Skeletal muscle satellite cell (primary cell): ENCODE data around the gene ZDHHC11.
"Not testable (repeated sequence)": the region's sequence is repeated elsewhere in the genome, so short reads cannot be mapped to it uniquely, and the experiment has no call there.

Experiments used
- H3K27me3 ChIP-seq: 2 replicates; pipeline ENCODE4 v1.7.0; 2013; ENCODE audit warnings: low read length; ENCODE audit not compliant: control insufficient read depth, insufficient read depth
- H3K36me3 ChIP-seq: 2 replicates; pipeline ENCODE4 v1.7.0; 2013; ENCODE audit warnings: mild to moderate bottlenecking, control low read depth, low read length; ENCODE audit not compliant: insufficient read depth
- H3K4me1 ChIP-seq: 2 replicates; pipeline ENCODE4 v1.7.0; 2013; ENCODE audit warnings: low read length; ENCODE audit not compliant: control insufficient read depth, insufficient read depth
- H3K4me2 ChIP-seq: 2 replicates; pipeline ENCODE4 v1.7.0; 2013; ENCODE audit warnings: mild to moderate bottlenecking, low read length
- H3K4me3 ChIP-seq: 2 replicates; pipeline ENCODE4 v1.7.0; 2013; ENCODE audit warnings: low read length
- H3K9ac ChIP-seq: 2 replicates; pipeline ENCODE4 v1.7.0; 2013; ENCODE audit warnings: mild to moderate bottlenecking, low read depth, low read length, moderate library complexity
- H3K9me3 ChIP-seq: replicated peaks from 2 replicates; pipeline ENCODE4 v1.7.0; 2013; ENCODE audit warnings: mild to moderate bottlenecking, control low read depth, low read length

ZDHHC11 gene

GRCh38 chr5:846602-847091 is 4.1 kb downstream of the ZDHHC11 start:
- peaks cover 22% of the 10 kb centered on the region for H3K27me3 ChIP-seq
- not testable (repeated sequence) for H3K36me3 ChIP-seq, H3K4me2 ChIP-seq, H3K9ac ChIP-seq, H3K9me3 ChIP-seq, H3K4me1 ChIP-seq, H3K4me3 ChIP-seq

GRCh38 chr5:845676-846601 is 4.8 kb downstream of the ZDHHC11 start:
- not testable (repeated sequence) for H3K4me3 ChIP-seq, H3K36me3 ChIP-seq, H3K9me3 ChIP-seq, H3K4me1 ChIP-seq, H3K9ac ChIP-seq, H3K4me2 ChIP-seq
- H3K27me3 ChIP-seq: peaks cover 18% of the 10 kb centered on the region

DNA sequence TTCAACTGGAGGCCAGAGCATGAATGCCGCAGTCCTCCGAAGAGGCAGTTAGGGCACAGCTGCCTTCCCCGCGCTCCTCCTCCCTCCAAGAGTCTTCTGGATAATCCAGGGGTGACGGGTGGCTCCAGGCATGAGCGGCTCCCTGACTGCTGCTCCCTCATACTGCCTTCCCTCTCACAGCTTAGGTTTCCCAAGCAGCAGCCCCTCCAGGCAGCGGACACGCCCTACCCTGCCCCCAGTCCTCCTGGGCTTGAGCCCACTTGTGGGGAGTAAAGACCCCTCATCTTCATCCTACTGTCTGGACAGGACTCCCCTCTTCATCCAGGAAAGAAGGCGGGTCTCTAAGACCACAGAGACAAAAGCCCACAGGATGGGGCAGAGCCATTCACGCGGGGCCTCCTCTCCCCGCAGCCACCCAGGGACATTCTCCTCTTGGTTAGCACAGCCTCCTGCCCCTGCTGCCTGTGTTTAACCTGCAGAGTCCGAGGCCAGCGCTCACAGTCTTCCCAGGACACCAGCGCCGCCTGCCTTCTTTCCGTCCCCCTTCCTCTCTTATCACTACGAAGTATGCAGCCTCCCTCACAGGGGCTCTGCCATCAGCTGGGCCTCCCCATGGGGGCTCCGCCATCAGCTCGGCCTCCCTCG is 5.6 kb downstream of the ZDHHC11 start:
- not testable (repeated sequence) for H3K4me1 ChIP-seq, H3K36me3 ChIP-seq, H3K4me2 ChIP-seq, H3K9me3 ChIP-seq, H3K27me3 ChIP-seq, H3K9ac ChIP-seq, H3K4me3 ChIP-seq

- H3K36me3 ChIP-seq, H3K4me2 ChIP-seq, H3K9me3 ChIP-seq, H3K9ac ChIP-seq, H3K4me3 ChIP-seq, H3K4me1 ChIP-seq, H3K27me3 ChIP-seq: not testable (repeated sequence)
Measured at GRCh38 chr5:844426-844825, 6.4 kb downstream of the ZDHHC11 start.

GRCh38 chr5:843926-844325 is 6.9 kb downstream of the ZDHHC11 start:
- H3K36me3 ChIP-seq, H3K9ac ChIP-seq, H3K27me3 ChIP-seq, H3K9me3 ChIP-seq, H3K4me2 ChIP-seq, H3K4me1 ChIP-seq, H3K4me3 ChIP-seq: not testable (repeated sequence)

DNA sequence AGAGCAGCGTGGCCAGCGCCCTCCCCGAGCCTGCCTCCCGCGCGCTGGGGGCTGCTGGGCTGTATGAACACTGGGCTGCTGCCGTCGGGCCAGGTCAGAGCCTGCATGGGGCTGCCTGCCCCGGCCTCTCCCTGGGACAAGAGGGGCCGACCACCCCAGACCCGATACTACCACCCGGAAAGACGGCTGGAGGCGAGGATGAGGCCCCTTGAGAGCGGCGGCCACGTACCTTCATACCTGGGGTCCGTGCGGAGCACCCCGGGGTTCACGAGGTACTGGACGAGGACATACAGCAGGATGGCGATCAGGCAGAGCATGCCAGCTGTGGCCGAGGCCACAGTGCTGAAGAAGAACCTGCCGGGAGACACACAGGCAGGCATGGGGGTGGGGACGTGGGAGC is 7.4 kb downstream of the ZDHHC11 start:
- H3K27me3 ChIP-seq, H3K9ac ChIP-seq, H3K9me3 ChIP-seq, H3K36me3 ChIP-seq, H3K4me3 ChIP-seq, H3K4me2 ChIP-seq, H3K4me1 ChIP-seq: not testable (repeated sequence)

DNA sequence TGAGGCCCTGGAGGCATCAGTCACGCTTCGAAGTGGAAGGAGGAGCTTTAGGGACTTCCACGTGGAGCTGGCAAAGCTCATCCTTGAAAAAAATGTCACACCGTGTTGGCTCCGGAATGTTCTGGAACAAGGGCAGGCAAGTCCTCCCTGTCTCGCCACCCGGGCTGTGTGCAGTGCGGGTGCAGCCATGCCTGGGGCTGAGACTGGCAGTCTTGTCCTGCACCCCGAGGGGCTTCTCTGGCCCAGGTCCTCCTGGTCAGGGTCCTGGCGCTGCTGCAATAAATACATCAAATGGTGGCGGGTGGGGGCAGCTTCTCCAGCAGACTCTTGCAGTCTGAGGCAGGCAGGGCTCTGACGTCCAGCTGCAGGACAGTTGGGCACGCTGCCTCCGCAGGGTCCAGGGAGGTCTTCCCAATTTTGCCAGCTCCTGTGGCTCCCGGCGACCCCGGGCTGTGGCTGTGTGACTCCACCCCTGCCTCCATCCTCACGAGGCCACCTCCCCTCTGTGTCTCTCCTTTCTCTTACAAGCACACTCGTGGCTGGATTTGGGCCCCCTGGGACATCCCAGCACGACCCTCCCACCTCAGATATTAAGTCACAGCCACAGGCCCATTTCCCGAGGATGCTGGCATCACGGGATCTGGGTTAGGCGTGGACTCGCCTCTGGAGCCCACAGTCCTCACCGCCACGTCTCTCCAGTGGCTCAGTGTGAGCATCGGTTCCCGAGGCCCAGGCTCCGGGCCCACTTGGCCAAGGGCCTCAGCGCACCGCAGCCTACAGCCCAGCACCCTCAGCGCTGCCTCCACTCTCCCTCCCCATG is 8.2 kb downstream of the ZDHHC11 start:
- not testable (repeated sequence) for H3K4me3 ChIP-seq, H3K4me1 ChIP-seq, H3K4me2 ChIP-seq, H3K9me3 ChIP-seq, H3K27me3 ChIP-seq, H3K36me3 ChIP-seq, H3K9ac ChIP-seq

DNA sequence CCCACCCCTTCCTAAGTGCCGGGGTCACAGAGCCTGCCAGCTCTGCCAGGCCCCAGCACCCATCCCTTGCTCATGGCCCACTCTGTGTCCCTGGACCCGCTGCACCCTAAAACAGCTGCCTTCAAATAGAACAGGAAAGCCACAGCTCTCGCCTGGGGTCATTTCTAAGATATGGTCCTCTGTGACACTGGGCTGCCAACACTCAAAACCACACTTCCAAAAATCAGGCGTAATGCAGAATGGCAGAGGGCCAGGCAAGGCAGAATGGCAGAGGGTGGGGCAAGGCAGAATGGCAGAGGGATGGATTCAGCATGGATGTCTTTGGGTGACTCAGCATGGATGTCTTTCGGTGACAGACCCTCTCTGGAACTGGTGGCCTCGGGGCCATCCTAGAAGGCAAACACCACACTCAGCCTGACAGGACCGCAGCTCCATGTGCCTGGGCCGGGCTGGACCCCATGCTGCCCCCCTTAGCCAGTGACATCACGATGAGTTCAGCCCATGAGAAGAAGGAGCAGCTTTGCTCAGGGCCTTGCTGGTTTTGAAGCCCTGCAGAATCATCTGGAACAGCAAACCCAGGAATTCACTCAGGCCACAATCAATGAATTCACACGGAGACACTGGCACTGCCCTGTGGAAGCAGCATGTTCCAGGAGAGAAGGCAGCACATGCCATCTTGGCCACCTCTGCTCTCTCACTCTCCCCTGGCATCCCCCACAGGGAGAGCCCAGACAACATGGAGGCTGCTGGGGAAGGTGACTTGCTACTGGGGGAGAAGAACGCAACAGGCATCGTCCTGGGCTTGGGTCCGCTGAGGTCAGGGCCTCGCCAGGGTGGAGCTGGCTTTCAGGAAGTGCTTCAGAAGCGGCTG is 9.0 kb downstream of the ZDHHC11 start:
- not testable (repeated sequence) for H3K4me3 ChIP-seq, H3K9me3 ChIP-seq, H3K27me3 ChIP-seq, H3K4me1 ChIP-seq, H3K9ac ChIP-seq, H3K36me3 ChIP-seq, H3K4me2 ChIP-seq

GRCh38 chr5:840974-841435 is 9.8 kb downstream of the ZDHHC11 start:
- not testable (repeated sequence) for H3K4me3 ChIP-seq, H3K36me3 ChIP-seq, H3K9me3 ChIP-seq, H3K27me3 ChIP-seq, H3K4me2 ChIP-seq, H3K4me1 ChIP-seq, H3K9ac ChIP-seq

- H3K9ac ChIP-seq, H3K4me3 ChIP-seq, H3K4me2 ChIP-seq: not testable (repeated sequence)
Measured at GRCh38 chr5:840118-840973, 10.4 kb downstream of the ZDHHC11 start.

More at GRCh38 chr5:840118-840973, 10.4 kb downstream of the ZDHHC11 start:
- H3K36me3 ChIP-seq, H3K27me3 ChIP-seq, H3K9me3 ChIP-seq, H3K4me1 ChIP-seq: not testable (repeated sequence)
